CD4-positive, alpha-beta T cell treated with Interleukin-17A for 1 hour (primary cell): ENCODE data around the gene ICAM3.

Experiments used
- DNase-seq: peaks from one replicate; pipeline ENCODE4 v3.0.0-alpha.2; 2020

Gene ICAM3

GRCh38 chr19:10290876-10291553 lies 48.4 kb downstream of the ICAM3 start:
- DNase-seq = peak; percentile 70

GRCh38 chr19:10290357-10290875 lies 49.0 kb downstream of the ICAM3 start:
- no peak for DNase-seq

- DNase-seq = no peak
These were observed 49.5 kb downstream of the ICAM3 start, which contains the start of gene ICAM5 for GRCh38 chr19:10289836-10290356. Gene ICAM5, plus strand, starts transcription at chr19:10289952. Its CDS starts 92 bp downstream, at chr19:10290044.

GRCh38 chr19:10289167-10289835 lies 50.1 kb downstream of the ICAM3 start:
- peak; percentile 73 for DNase-seq

GRCh38 chr19:10288662-10289166 lies 50.7 kb downstream of the ICAM3 start:
- peak; percentile 45 for DNase-seq

- peak; percentile 39 for DNase-seq
These were observed 52.4 kb downstream of the ICAM3 start, which contains the start of gene ICAM4 for GRCh38 chr19:10286803-10287737. Gene ICAM4, plus strand, starts transcription at chr19:10286955. Its CDS starts 58 bp downstream, at chr19:10287013.

GRCh38 chr19:10285393-10285792 lies 54.0 kb downstream of the ICAM3 start:
- DNase-seq = no peak

GRCh38 chr19:10284960-10285278 lies 54.5 kb downstream of the ICAM3 start:
- DNase-seq = no peak

- no peak for DNase-seq
These were observed 55.1 kb downstream of the ICAM3 start for GRCh38 chr19:10284065-10284959.
